NK-92 (cell line): ENCODE measurements around the gene TIPARP.
"Not testable (repeated sequence)": the region's sequence is repeated elsewhere in the genome, so short reads cannot be mapped to it uniquely, and the experiment has no call there.

ENCODE experiments used
- DNase-seq: peaks from one replicate; lab custom pipeline; 2025; ENCODE audit not compliant: unreplicated experiment; lab: John Stamatoyannopoulos, UW

Gene TIPARP

DNA sequence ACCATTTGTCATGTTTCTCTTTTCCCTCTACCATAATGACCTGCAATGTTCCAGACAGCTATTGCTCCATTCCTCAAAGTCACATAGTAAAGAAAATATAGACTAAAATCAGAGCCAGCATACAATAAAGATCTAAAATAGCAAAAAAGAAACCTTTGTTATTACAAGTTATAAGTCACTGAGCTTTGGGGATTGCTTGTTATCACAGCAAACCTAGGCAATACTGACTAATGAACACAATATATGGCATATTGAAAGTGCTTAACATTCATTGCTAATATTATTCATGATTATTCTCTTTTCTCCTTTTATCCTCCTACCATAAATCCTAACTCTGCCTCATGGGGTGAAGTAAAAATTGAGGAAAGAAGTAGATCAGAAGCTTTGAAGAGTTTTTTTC, 27.4 kb upstream of the TIPARP start:
- DNase-seq = no peak

DNA sequence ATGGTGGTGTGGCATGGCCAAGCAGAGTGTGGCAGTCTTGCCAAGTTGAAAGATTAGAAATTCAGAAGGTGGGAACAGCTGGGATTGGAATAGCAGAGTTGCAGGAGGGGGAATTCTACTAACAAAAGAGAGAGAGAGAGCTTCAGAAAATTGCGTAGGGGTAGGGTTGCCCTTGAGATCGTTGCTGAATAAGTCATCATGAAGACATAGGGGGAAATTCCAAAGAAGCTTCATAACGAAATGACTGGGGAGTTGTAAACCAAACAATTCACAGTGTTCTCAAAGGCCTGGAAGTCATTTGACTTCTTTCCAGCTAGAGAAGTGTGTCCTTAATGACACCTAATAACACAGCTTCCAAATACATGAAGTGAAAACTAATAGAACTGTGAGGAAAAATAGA, 26.3 kb upstream of the TIPARP start:
- DNase-seq = no peak

DNA sequence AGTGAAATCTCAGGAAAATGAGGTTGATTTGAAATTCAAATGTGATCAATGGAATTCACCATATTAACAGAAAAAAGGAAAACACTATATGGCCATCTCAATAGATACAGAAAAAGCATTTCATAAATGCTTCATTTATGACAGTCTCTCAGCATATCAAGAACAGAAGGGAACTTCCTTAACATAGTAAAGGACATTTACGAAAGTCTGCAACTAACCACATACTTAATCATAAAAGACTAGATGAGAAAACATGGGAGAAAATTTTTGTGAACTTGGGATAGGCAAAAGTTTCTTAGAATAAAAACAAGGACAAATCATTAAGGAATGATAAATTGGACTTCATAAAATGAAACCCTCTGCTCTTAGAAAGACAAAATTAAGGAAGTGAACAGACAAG, 24.7 kb upstream of the TIPARP start:
- no peak for DNase-seq

DNA sequence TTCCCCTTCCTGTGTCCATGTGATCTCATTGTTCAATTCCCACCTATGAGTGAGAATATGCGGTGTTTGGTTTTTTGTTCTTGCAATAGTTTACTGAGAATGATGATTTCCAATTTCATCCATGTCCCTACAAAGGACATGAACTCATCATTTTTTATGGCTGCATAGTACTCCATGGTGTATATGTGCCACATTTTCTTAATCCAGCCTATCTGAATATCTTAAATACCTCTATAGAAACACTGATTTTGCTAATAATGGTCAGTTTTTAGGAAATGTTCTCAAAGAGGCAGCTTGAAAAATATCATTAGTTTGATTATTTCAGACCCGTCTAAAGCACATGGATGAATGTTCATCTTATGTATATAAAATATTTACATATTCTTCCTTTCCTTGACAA, 21.7 kb upstream of the TIPARP start:
- not testable (repeated sequence) for DNase-seq

DNA sequence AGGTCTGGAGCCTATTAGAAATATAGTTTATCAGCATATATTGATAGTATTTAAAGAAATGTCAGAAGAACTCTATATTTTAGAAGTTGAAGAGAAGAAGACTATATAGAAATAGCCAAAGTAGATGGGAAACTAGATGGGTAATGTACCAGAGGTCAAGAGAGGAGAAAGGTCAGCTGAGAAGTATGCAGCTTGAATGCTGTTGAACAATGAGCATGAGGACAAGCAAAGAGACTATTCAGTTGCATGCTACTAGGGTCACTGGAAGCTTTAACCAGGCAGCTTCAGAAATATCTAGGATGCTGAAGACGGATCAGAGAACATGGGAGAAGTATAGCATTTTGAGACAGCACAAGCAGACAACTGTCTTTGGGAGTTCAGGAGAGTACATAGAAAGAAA, 19.6 kb upstream of the TIPARP start:
- DNase-seq = no peak

DNA sequence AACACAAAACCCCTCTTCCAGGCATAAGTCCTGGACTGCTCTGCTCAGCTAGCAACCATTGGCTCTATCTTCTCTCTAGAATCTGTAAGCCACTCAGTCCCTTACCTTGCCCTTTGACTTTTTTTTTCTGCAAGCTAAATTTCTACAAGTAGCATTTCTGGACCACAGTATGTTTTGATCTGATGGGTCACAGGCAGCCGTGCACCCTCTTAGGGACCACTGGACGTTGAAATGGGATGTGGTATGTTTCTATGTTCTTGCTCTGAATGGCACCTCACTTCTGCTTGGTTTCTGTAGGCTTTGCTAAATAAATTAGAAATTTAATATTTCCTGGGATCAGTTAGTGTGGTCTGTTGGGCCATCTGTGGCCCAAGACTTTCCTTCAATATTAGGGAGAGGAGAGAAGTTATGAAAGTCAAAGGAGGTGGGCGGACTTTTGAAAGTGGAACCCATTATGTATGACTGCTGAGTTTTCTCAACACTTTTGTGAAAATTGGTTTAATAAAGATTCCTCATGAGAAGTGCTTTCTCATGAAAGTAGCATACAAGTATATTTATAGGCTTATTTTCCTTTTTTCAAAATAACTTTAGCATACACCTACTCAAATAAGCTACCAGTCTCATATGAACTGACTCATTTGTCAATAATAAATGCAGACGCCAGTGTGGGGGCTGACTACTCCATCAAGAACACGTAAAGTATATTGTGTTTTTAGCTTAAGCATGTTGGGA, 18.4 kb upstream of the TIPARP start:
- DNase-seq = no peak

DNA sequence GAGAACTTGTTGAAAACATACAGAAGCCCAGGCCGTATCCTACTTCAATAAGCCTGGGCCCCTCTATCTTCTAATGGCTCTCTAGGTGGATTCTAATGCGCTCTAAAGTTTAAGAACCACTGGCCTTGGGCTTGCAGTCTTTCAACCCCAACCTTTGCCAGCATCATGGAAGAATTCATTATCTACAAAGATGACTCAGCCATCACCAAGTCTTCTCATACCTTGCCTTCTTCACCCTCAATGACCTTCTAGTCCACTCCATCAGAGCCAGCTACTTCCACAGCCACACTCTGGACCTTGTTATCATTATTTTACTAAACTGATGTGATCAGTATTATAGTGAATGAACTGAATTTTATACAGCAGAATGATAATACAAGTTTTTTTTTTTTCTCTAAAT, 16.9 kb upstream of the TIPARP start:
- no peak for DNase-seq

DNA sequence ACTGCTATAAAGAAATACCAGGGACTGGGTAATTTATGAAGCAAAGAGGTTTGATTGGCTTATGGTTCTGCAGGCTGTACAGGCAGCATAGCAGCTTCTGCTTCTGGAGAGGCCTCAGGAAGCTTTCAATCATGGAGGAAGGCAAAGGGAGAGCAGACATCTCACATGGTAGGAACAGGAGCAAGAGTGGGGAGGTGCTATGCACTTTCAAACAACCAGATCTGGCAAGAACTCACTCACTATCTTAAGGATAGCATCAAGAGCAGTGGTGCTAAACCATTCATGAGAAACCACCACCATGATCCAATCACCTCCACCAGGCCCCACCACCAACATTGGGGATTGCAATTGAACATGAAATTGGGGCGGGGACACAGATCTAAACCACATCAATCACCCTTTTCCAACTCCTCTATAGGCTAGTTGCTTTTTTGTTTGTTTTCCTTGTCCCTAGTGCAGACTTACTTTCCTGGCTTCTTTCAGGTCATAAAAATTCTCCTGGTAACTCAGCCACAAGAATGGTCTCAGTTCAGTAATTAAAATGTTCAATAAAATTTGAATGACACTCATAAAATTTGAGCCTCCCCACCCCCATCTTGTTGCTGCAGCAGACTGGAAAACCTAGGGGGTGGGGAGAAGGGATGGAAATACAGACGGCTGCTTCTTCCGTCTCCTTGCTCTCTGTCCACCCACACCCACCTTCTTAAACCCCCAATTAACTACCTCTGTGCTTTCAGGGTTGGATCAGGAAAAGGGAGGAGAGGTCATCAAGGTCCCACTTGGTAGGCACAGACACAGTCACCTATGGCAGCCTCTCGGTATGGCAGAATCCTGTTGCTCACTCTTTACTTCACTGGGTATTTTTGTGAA, 16.3 kb upstream of the TIPARP start:
- no peak for DNase-seq

DNA sequence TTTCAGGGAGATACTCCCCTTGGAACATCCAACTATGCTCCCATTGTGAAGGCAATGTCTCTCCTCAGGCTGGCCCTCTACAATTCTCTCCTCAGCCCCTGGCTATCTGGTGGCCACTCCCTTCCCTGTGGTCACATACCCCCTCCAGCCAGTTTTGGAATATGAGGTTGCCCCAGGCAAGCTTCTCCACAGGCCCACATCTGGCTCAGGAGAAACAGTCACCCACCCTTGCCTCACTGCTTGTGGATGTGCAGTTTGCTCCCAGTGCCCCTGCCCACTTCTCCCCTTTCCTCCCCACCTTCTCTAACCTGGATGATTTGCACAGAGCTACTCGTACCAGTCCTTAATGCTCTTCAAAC, 15.7 kb upstream of the TIPARP start:
- DNase-seq = no peak

DNA sequence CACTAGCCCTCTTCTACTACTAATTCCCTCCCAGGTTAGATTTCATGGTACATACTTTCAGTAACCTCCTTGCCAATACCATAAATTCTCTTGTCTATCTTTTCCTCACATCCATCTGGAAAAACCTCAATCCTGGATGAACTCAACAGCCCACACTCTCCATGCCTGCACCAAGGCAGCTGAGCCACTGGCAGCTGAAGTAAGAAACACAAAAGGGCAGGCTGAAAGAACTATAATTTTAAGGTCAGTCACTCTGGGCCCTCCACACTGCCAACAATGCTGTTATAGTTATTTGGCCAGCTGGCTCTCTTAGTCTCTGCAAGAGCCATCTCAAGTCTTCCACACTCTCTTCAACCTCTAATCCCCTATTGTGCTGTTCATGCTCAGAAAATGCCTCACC, 15.1 kb upstream of the TIPARP start:
- DNase-seq = no peak

DNA sequence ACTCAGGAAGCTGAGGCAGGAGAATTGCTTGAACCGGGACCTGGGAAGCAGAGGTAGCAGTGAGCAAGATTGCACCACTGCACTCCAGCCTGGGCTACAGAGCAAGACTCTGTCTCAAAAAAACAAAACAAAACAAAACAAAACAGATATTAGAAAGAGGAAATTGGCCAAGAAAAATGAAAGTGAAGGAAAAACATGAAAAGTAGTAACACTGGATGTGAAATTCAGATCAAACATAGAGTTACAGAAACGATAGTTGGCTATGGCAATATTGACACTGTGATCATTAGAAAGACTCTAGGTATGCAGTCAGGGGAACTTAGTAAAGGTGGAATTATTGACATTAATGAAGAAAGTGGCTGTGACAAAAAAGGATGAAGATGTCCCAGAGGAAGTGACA, 13.2 kb upstream of the TIPARP start:
- DNase-seq = no peak

DNA sequence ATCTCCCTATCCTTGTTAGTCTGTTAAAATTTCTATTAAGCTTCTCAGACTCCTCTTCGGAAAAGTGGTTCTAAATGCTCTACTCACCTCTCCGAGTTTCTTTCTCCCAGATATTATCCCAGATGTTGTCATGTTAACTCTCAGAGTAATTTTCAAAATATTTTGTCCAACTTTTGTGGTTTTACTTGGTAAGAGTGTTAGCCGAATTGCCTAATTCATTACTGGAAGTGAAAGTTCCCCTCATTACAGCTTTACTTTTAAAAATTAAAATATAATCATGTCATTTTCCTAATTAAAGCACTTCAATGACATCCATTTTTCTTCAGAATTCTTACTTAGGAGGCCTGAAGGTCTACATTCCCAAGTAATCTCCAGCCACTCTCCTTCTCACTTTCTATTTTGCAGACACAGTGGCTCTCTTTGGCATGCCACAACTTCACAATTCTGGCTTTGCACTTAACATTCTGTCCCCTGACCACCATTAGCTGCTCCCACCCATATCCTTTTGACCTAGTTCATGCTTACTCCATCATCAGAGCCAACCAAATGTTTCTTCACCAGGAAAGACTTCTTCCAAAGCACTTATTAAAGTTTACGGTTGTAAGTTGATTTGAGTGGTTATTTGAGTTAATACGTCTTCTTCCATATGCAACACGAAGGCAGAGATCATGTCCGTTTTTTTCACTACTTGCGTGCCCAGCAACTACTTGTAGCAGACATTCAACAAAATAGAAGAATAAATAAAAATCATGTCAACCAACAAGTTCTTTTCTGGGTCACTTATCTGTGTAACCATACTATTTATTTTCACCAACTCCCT, 10.2 kb upstream of the TIPARP start:
- DNase-seq = no peak

DNA sequence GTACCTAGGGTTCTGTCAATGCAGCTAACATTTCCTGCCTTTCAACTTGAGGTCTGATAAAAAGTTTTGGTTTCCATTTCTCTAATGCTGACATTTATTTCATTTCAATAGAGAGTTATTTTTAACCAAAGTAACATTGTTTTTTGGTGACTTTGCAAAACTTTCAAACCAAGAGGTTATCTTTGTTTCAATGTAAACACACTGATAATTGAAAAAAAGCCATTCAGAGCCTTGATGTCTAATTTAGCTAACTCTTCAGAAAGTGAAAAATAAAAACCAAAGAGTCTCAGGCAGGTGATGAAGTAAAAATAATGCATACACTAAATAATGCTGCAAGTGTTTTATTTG, 9.6 kb upstream of the TIPARP start:
- DNase-seq = no peak

DNA sequence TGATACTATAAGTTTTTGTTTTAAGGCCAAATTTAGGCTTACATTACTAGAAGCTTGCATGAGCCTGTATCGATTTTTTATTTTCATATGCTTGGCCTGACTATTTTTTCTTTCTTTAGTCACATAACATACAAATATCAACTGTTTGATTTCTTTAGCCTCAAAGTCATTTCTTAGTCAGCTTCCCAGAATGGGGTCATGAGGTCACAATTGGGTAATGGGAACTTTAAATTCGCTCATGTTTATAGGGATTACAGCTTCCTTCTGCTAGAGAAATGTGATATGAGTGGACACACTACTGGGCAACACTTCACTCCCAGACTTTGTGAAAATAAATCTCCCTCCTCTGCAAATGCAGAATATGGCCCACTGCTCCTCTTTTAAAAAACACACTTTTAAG, 9.1 kb upstream of the TIPARP start:
- no peak for DNase-seq

DNA sequence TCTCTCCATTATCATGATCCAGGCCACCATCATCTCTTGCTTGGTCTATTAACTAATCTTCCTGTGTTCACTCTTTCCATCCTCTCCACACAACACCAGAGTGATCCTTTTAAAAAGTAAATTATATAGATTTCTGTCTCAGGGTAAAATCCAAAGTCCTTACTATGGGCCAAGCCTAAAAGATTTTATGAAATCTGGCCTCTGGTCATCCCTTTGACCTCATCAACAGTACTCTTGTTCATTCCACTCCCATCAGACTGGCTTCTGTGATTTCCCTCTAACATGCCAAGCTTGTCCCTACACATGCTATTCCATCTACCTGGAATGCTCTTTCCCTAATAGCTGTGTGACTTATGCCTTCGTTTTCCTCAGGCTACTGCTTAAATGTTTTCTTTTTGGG, 8.3 kb upstream of the TIPARP start:
- no peak for DNase-seq

DNA sequence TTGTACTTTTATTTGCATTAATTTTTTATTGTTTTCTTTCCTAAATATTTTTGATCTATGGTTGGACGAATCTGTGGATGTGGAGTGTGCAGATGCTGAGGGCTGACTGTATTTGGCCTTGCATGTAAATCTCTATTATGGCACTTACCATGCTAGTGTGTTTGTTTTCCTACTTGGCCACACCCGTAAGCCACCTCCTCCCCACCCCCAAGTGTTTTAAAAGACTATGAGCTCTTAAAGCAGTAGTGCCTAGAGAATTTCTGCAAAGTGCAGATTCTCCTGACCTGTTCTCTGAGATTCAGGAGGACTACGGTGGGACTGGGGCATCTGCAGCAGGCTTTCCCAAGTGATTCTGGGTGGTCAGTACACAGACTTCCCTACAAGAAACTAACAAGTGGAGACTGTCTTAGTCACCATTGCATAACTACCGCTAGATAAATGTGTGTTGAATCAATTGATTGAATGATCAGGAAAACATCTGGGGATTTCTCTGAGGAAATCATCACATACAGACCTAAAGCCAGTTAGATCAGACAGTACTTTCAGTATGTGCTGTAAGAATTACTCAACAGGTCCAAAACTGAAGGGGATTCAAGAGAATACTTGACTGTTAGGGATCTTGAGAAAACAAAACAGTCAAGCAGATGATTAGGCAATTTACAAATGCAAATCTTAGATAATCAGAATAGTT, 6.2 kb upstream of the TIPARP start:
- no peak for DNase-seq

DNA sequence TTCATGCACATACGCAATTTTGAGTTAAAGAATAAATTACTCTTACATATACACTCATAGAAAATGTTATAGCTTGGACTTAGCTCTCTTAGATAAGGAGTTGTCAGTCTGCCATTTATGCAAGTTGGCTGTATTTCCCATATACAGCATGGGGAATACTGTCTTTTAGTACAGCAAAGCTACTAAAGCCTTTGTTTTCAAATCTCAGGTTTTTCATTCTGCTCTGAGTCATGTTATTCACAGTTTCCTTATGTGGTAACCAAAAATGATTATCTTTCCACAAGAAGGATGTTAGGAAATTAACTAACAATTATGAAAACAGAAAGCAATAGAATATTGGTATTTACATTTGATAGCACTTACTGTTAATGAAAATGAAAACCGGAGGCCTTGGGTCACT, 4.3 kb upstream of the TIPARP start:
- no peak for DNase-seq

DNA sequence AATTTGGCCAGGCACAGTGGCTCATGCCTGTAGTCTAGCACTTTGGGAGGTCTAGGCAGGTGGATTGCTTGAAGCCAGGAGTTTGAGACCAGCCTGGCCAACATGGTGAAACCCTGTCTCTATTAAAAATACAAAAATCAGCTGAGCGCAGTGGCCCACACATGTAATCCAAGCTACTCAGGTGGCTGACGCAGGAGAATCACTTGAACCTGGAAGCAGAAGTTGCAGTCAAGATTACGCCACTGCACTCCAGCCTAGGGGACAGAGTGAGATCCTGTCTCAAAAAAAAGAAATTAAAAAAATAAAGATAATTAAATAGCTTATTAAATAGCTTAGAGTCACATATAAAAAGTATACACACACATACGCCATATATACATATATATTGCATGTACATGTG, 3.7 kb upstream of the TIPARP start:
- DNase-seq = no peak

DNA sequence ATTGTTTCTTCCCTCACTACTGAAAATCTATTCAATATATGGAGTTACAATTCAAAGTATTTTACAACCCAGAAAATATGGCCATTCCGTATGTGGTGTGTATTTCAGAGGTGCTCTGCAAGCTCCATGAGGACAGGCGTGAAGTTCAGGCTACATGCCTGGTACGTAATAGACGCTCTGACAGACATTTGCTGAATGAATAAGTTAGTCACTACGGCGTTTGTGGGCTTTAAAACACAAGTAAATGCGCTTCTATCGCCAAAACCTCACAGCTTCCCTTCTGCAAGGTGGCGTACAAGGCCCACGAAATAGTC, 701 bp upstream of the TIPARP start:
- no peak for DNase-seq

DNA sequence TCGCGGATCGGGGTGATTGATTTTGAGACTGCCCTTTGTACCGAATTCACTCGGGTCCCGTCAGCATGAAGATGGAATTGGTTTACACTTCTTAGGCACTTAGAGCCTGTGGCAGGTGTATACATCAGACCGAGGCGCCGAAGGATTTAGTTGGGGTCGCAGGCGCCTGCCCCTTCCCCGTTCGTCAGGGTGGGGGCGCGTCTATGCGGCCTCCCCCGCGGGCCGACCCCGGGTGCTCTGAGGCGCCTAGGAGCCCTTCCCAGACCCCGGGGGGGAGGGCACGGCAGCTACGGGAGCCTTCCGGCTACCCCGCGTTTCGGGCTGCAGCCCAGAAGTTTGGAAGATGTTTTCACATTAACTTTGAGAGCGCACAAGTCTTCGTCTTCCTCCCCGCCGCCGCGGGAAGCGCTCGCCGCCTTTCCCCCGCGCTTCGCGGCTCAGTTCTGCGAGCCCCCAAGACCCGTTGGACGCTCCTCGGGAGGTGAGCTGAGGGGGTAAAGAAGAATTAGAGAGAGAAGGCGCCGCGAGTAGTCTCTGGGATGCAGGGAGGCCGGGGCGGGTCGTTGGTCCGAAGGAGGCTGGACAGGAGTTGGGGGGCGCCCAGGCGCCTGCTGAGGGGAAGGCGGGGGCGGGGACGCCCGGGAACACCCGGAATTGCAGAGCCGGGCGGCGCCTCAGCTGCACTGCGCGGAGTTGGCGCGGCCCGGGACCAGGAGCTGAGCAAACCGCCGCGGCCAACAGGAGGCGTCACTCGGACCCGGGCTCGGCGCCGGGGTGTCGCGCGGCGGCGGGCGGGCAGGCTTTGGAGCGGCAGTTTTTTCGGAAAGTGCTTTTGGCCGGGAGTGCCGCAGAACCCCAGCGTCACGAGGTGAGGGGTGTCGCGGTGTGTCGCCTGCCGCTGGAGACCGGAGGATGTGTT, 780 bp downstream of the TIPARP start:
- no peak for DNase-seq
